HepG2 (cell line): ENCODE measurements around the gene ABT1. TPM values are rescaled to one million over a fixed set of nuclear protein-coding genes. Genes with fewer than 3 reads are reported as not detected.

Source experiments
- ATAC-seq: fragments of 200-7000 bp; cut with Tn5 transposase; 3 replicates; pipeline ENCODE4 v1.9.1; 2020; ENCODE audit warnings: mild to moderate bottlenecking, moderate library complexity
- BruUV-seq: library from RNA; stranded (reverse); fragments of 400-500 nt; replicated peaks from 2 replicates; lab custom pipeline; 2021; lab: Mats Ljungman, UMichigan
- CTCF ChIA-PET: fragments of 300-600 bp; formaldehyde crosslinking; extraction: SDS; loops from one replicate; lab custom pipeline; 2021; ENCODE audit warnings: low total read pairs, inconsistent platforms, low intra/inter-chr PET ratio; lab: Yijun Ruan, JAX
- POLR2A ChIA-PET: fragments of 350-600 bp; sonication (Branson Sonifier 250); formaldehyde crosslinking; loops from one replicate; lab custom pipeline; 2020; ENCODE audit warnings: antibody characterized with exemption, inconsistent platforms; lab: Yijun Ruan, JAX
- DNase-seq: peaks from one replicate; pipeline ENCODE4 v3.0.0-alpha.2; 2015; ENCODE audit warnings: low spot score
- FAIRE-seq: peaks from 3 replicates; lab custom pipeline; 2011; peaks lifted over from hg19 to GRCh38; lab: Jason Lieb, UNC
- H2AFZ ChIP-seq: one replicate; pipeline ENCODE4 v1.6.1; 2011; ENCODE audit warnings: low read length, inconsistent platforms
- H3K27ac ChIP-seq: fragments of 300-600 bp; 3 replicates; pipeline ENCODE4 v1.8.0; 2011; ENCODE audit warnings: mixed run types, mild to moderate bottlenecking, mixed read lengths, low read length, inconsistent platforms; ENCODE audit not compliant: insufficient read depth; ENCODE audit errors: extremely low read length
- H3K27me3 ChIP-seq, 2 experiments: fragments of 200-600 bp in 1 of 2; 2 replicates in 1 of 2; 3 replicates in 1 of 2; pipeline versions ENCODE4 v1.6.0 to v1.8.0; 2011; ENCODE audit warnings: low read length in 2 of 2, mild to moderate bottlenecking in 2 of 2, moderate library complexity in 2 of 2, inconsistent platforms in 1 of 2; ENCODE audit not compliant: insufficient read depth in 2 of 2, control insufficient read depth in 1 of 2
- H3K36me3 ChIP-seq, 2 experiments: fragments of 200-600 bp in 1 of 2; replicated peaks in 1 of 2; 2 replicates in 1 of 2; 3 replicates in 1 of 2; pipeline versions ENCODE4 v1.5.1 to v1.8.0; 2011; ENCODE audit warnings: low read length in 2 of 2, inconsistent platforms in 1 of 2; ENCODE audit not compliant: insufficient read depth in 2 of 2, control insufficient read depth in 1 of 2
- H3K4me1 ChIP-seq: 2 replicates; pipeline ENCODE4 v1.5.1; 2012; ENCODE audit warnings: low read length, inconsistent platforms; ENCODE audit not compliant: insufficient read depth
- H3K4me2 ChIP-seq: 2 replicates; pipeline ENCODE4 v1.6.0; 2011; ENCODE audit warnings: low read depth, low read length, inconsistent platforms
- H3K4me3 ChIP-seq, 3 experiments: fragments of 200-600 bp in 1 of 3; sonication (generic), shearing (Covaris generic) in 1 of 3; replicated peaks in 1 of 3; 2 replicates each; pipeline ENCODE4 v1.5.1; 2011 to 2016; ENCODE audit warnings: low read length in 3 of 3, inconsistent platforms in 2 of 3, low read depth in 2 of 3, mild to moderate bottlenecking in 2 of 3, control low read depth in 1 of 3, mixed read lengths in 1 of 3; ENCODE audit not compliant: insufficient read depth in 1 of 3
- H3K79me2 ChIP-seq: one replicate; pipeline ENCODE4 v1.6.1; 2011; ENCODE audit warnings: low read length, inconsistent platforms; ENCODE audit not compliant: insufficient read depth
- H3K9ac ChIP-seq: 2 replicates; pipeline ENCODE4 v1.6.0; 2011; ENCODE audit warnings: mild to moderate bottlenecking, low read depth, low read length, inconsistent platforms; ENCODE audit not compliant: insufficient read depth
- H3K9me3 ChIP-seq: 2 replicates; pipeline ENCODE4 v1.5.1; 2012; ENCODE audit warnings: mild to moderate bottlenecking, low read length
- H4K20me1 ChIP-seq: 2 replicates; pipeline ENCODE4 v1.6.0; 2011; ENCODE audit warnings: inconsistent platforms, mild to moderate bottlenecking, low read length, moderate library complexity; ENCODE audit not compliant: insufficient read depth
- FOXO1 ChIP-seq: sonication (generic); formaldehyde crosslinking; IDR thresholded peaks from 2 replicates; pipeline ENCODE4 v1.4.0; 2020; ENCODE audit warnings: missing genetic modification reagents
- MED8 ChIP-seq: sonication (generic); formaldehyde crosslinking; IDR thresholded peaks from 2 replicates; pipeline ENCODE4 v1.8.1; 2023; ENCODE audit warnings: mild to moderate bottlenecking, missing genetic modification reagents; ENCODE audit not compliant: insufficient replicate concordance
- NFIC ChIP-seq: IDR thresholded peaks from 2 replicates; pipeline ENCODE4 v1.6.1; 2012; ENCODE audit warnings: mild to moderate bottlenecking, low read length, inconsistent platforms
- REXO4 ChIP-seq: sonication (generic); formaldehyde crosslinking; IDR thresholded peaks from 2 replicates; pipeline ENCODE4 v1.8.0; 2022; ENCODE audit warnings: missing genetic modification reagents, mild to moderate bottlenecking, borderline replicate concordance
- RNF2 ChIP-seq: fragments of 450-650 bp; conservative IDR thresholded peaks from 2 replicates; pipeline ENCODE4 v1.6.1; 2016; ENCODE audit warnings: low read depth
- ZBTB42 ChIP-seq: sonication (generic); formaldehyde crosslinking; IDR thresholded peaks from 2 replicates; pipeline ENCODE4 v1.5.0; 2020; ENCODE audit warnings: mild to moderate bottlenecking, missing genetic modification reagents
- ZFP37 ChIP-seq: sonication (generic); formaldehyde crosslinking; IDR thresholded peaks from 2 replicates; pipeline ENCODE4 v1.4.0; 2020; ENCODE audit warnings: missing genetic modification reagents, borderline replicate concordance
- ZNF143 ChIP-seq: sonication (generic); formaldehyde crosslinking; IDR thresholded peaks from 2 replicates; pipeline ENCODE4 v1.4.0; 2020; ENCODE audit warnings: missing genetic modification reagents
- ZNF235 ChIP-seq: sonication (generic); formaldehyde crosslinking; IDR thresholded peaks from 2 replicates; pipeline ENCODE4 v1.8.1; 2023; ENCODE audit warnings: mild to moderate bottlenecking, missing genetic modification reagents, borderline replicate concordance
- ZNF343 ChIP-seq: sonication (generic); formaldehyde crosslinking; IDR thresholded peaks from 2 replicates; pipeline ENCODE4 v1.4.0; 2020; ENCODE audit warnings: mild to moderate bottlenecking, missing genetic modification reagents
- ZNF441 ChIP-seq: sonication (generic); formaldehyde crosslinking; IDR thresholded peaks from 2 replicates; pipeline ENCODE4 v1.7.0; 2021; ENCODE audit warnings: missing genetic modification reagents, borderline replicate concordance
- ZNF501 ChIP-seq: sonication (generic); formaldehyde crosslinking; IDR thresholded peaks from 2 replicates; pipeline ENCODE4 v1.5.1; 2020; ENCODE audit warnings: mild to moderate bottlenecking, moderate library complexity, missing genetic modification reagents
- ZNF674 ChIP-seq: sonication (generic); formaldehyde crosslinking; IDR thresholded peaks from 2 replicates; pipeline ENCODE4 v1.5.0; 2020; ENCODE audit warnings: low read depth, mild to moderate bottlenecking, missing genetic modification reagents
- WGBS: methylation state at CpG from one replicate; pipeline ENCODE4 v1.1.6; 2017; ENCODE audit warnings: low lambda C conversion rate; 5-methylcytosine and 5-hydroxymethylcytosine counted together
- in situ Hi-C: cut with HindIII; loops from 2 replicates; pipeline ENCODE4 v1.10.0; 2017; ENCODE audit warnings: low pct_unique_long_range_greater_than_20kb; ENCODE audit not compliant: extremely low pct_ligation_motif_present
- intact Hi-C: fragments of 100-400 bp; cut with micrococcal nuclease; formaldehyde crosslinking; loops from one replicate; pipeline ENCODE4 v1.10.0; 2022; ENCODE audit not compliant: unreplicated experiment
- polyA plus RNA-seq, 8 experiments: library from polyadenylated mRNA; depleted of rRNA in 3 of 8; stranded (reverse) in 7 of 8; unstranded in 1 of 8; fragments of >200 nt; fragmentation: Illumina TruSeq in 4 of 8; extraction: Trizol in 4 of 8; gene quantifications; 2 replicates each; pipeline versions ENCODE4 v1.2.1 to v1.2.3, GENCODE V29; 2011 to 2016; ENCODE audit warnings: low read depth in 4 of 8, missing spikeins in 1 of 8, mixed read lengths in 1 of 8; ENCODE audit not compliant: insufficient read depth in 1 of 8
- total RNA-seq, 5 experiments: library from RNA; depleted of rRNA; stranded (reverse); fragments of >200 nt; fragmentation: Illumina TruSeq; extraction: Trizol; gene quantifications; 2 replicates each; pipeline ENCODE4 v1.2.3, GENCODE V29; 2016; ENCODE audit warnings: low read depth in 1 of 5
- TF ChIP-seq, protein P1 (sequence below): sonication (generic); formaldehyde crosslinking; IDR thresholded peaks from 2 replicates; pipeline ENCODE4; 2020; ENCODE audit warnings: missing genetic modification reagents, mild to moderate bottlenecking, borderline replicate concordance
- TF ChIP-seq, protein P2 (sequence below): sonication (generic); formaldehyde crosslinking; IDR thresholded peaks from 2 replicates; pipeline ENCODE4 v1.8.1; 2022; ENCODE audit warnings: mild to moderate bottlenecking, missing genetic modification reagents
- TF ChIP-seq, protein P3 (sequence below): IDR thresholded peaks from 2 replicates; pipeline ENCODE4 v1.6.1; 2012; ENCODE audit warnings: inconsistent platforms

ABT1 gene
- total and polyA plus RNA-seq, 2 of the 13 experiments (the other 11 are each of a cell fraction or from before 2014, with no cell fraction given): 38.4 TPM

DNA sequence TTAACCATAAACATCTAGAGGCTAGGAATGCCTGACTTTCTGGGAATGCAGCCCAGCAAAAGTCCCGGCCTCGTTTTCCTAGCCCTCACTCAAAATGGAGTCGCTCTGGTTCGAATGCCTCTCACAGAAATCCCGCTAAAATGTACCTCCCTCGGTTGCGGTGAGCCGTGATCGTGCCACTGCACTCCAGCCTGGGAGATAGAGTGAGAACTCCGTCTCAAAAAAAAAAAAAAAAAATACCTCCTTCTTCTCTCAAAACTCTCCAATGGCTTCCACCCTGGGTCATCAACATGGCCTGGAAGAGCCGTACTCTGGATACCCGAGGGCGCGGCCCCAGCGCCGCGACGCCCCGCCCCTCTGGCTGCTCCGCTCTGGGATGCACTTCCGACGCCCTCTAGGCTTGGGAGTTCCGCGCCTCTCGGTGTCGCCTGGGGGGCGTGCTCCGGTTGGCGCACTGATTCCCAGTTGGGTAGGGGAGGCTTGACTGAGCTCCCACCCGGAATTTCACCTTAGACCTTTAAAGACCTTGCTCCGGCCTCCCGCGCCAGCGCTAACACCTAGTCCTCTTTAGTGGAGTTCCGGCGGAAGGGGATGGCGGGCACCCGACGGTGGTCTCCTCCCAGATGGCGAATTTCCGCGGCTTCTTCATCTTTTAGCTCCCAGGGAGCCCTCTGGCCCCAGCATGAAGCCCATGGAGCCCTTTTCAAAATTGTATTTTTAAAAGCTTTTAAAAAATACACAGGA, 46.3 kb upstream of the ABT1 start:
- Histone ChIP-seq H3K9me3 (no peaks in the 10 kb centered on the region), H3K4me1 (peaks cover 24% of the 10 kb centered on the region), H3K4me2 (peak overlapping the region; percentile 89), H4K20me1 (no peaks in the 10 kb centered on the region), H2AFZ (peak overlapping the region; percentile 60), H3K4me3 (peak overlapping the region; percentile 77 to 81 (median 80)), H3K27ac (peak overlapping the region; percentile 62), H3K36me3 (peaks cover 2 to 10% of the 10 kb centered on the region in 2 experiments; a peak in 3 of 5 replicates), H3K79me2 (no peaks in the 10 kb centered on the region), H3K27me3 (no peaks in the 10 kb centered on the region; a peak in 1 of 5 replicates), H3K9ac (peak overlapping the region; percentile 43)
- FAIRE-seq: no peak
- POLR2A ChIA-PET: interaction anchor here (0.9 to 5.7 kb wide), 7 partner anchors 11 to 333 kb away, joined by 3 to 68 read pairs (median 5); partner anchors contain the start of genes BTN2A2 and HMGN4
- no TSS peak for BruUV-seq
- peak; percentile 88 for DNase-seq
- peak; percentile 85 for ATAC-seq
- 25% methylated on average over 32 of the region's 42 CpGs for WGBS
- CTCF ChIA-PET: interaction anchor here (0.8 kb wide), 1 partner anchor 130 kb away, joined by 3 read pairs; no protein-coding TSS in a partner anchor
- intact Hi-C loops: loop anchor here (2.0 to 10.0 kb wide), 2 partner anchors 46 to 924 kb away; partner anchors contain the start of genes ABT1 and ZNF184
- in situ Hi-C loops: loop anchor here (5.0 kb wide), 1 partner anchor 218 kb away; no protein-coding TSS in a partner anchor
- TF ChIP-seq ZNF501 (CRISPR knock-in tag) (peak; percentile 29; the same call in 1 of the 2 replicates), ZBTB42 (CRISPR knock-in tag) (no peak), MED8 (CRISPR knock-in tag) (peak; percentile 21), RNF2 (no peak), REXO4 (CRISPR knock-in tag) (no peak), ZNF235 (CRISPR knock-in tag) (no peak), ZNF674 (CRISPR knock-in tag) (0 out of 2 replicates have a peak, but pooled peaks have one; percentile 41), FOXO1 (CRISPR knock-in tag) (peak; percentile 53; the same call in 1 of the 2 replicates), ZNF441 (CRISPR knock-in tag) (peak; percentile 72; the same call in 1 of the 2 replicates), ZNF143 (no peak), NFIC (no peak), ZFP37 (CRISPR knock-in tag) (no peak), ZNF343 (peak; percentile 73; the same call in 1 of the 2 replicates)
- TF ChIP-seq, protein P1, sequence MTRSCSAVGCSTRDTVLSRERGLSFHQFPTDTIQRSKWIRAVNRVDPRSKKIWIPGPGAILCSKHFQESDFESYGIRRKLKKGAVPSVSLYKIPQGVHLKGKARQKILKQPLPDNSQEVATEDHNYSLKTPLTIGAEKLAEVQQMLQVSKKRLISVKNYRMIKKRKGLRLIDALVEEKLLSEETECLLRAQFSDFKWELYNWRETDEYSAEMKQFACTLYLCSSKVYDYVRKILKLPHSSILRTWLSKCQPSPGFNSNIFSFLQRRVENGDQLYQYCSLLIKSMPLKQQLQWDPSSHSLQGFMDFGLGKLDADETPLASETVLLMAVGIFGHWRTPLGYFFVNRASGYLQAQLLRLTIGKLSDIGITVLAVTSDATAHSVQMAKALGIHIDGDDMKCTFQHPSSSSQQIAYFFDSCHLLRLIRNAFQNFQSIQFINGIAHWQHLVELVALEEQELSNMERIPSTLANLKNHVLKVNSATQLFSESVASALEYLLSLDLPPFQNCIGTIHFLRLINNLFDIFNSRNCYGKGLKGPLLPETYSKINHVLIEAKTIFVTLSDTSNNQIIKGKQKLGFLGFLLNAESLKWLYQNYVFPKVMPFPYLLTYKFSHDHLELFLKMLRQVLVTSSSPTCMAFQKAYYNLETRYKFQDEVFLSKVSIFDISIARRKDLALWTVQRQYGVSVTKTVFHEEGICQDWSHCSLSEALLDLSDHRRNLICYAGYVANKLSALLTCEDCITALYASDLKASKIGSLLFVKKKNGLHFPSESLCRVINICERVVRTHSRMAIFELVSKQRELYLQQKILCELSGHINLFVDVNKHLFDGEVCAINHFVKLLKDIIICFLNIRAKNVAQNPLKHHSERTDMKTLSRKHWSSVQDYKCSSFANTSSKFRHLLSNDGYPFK (CRISPR knock-in tag): peak; percentile 64; the same call in 1 of the 2 replicates
- TF ChIP-seq, protein P2, sequence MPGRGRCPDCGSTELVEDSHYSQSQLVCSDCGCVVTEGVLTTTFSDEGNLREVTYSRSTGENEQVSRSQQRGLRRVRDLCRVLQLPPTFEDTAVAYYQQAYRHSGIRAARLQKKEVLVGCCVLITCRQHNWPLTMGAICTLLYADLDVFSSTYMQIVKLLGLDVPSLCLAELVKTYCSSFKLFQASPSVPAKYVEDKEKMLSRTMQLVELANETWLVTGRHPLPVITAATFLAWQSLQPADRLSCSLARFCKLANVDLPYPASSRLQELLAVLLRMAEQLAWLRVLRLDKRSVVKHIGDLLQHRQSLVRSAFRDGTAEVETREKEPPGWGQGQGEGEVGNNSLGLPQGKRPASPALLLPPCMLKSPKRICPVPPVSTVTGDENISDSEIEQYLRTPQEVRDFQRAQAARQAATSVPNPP: no peak
- TF ChIP-seq, protein P3, sequence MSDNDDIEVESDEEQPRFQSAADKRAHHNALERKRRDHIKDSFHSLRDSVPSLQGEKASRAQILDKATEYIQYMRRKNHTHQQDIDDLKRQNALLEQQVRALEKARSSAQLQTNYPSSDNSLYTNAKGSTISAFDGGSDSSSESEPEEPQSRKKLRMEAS: peak; percentile 83
